Cardiac fibroblast (primary cell): ENCODE data around the gene ANKRD16.
"Not testable (repeated sequence)": the region's sequence is repeated elsewhere in the genome, so short reads cannot be mapped to it uniquely, and the experiment has no call there.

Experiments
- DNase-seq, 2 donors: peaks; one replicate each; pipeline versions ENCODE4 v3.0.0 to v3.0.0-alpha.2; 2010; ENCODE audit warnings: low read depth in 2 of 2
- H3K4me3 ChIP-seq, 2 donors: replicated peaks in 1 of 2; 1 replicate in 1 of 2; 2 replicates in 1 of 2; pipeline ENCODE4 v1.5.1; 2011; ENCODE audit warnings: low read depth in 2 of 2, low read length in 2 of 2, mild to moderate bottlenecking in 2 of 2, moderate library complexity in 1 of 2
- CTCF ChIP-seq: IDR thresholded peaks from one replicate; pipeline ENCODE4 v1.5.1; 2011; ENCODE audit warnings: low read depth, mild to moderate bottlenecking, low read length, inconsistent platforms

ANKRD16 gene

GRCh38 chr10:5840314-5841307 lies 49.1 kb downstream of the ANKRD16 start:
- peak; percentile 63 to 83 for DNase-seq
- TF ChIP-seq CTCF, result no peak
- no peak overlapping the region for H3K4me3 ChIP-seq

- DNase-seq, H3K4me3 ChIP-seq: not testable (repeated sequence)
Measured at GRCh38 chr10:5836181-5836580, 53.5 kb downstream of the ANKRD16 start.

- no peak for DNase-seq
- no peak for TF ChIP-seq CTCF
- H3K4me3 ChIP-seq, result no peak overlapping the region
Measured at GRCh38 chr10:5835446-5836095, 54.1 kb downstream of the ANKRD16 start.

GRCh38 chr10:5833814-5834213 lies 55.9 kb downstream of the ANKRD16 start:
- no peak for DNase-seq
- no peak for TF ChIP-seq CTCF
- no peak overlapping the region for H3K4me3 ChIP-seq

- DNase-seq, result no peak
- TF ChIP-seq CTCF, result no peak
Measured at GRCh38 chr10:5832946-5833345, 56.7 kb downstream of the ANKRD16 start.

GRCh38 chr10:5831446-5831782 lies 58.3 kb downstream of the ANKRD16 start:
- no peak overlapping the region for H3K4me3 ChIP-seq
- no peak for TF ChIP-seq CTCF
- no peak for DNase-seq

More at GRCh38 chr10:5832946-5833345, 56.7 kb downstream of the ANKRD16 start:
- H3K4me3 ChIP-seq, result no peak overlapping the region
